WERI-Rb-1 (cell line): ENCODE data around the gene LTBP1.

Experiments used
- DNase-seq: peaks from one replicate; pipeline ENCODE4 v3.0.0-alpha.2; 2020
- H3K27ac ChIP-seq: fragments of 250-450 bp; sonication (Bioruptor Pico); 2 replicates; pipeline ENCODE4 v1.5.1; 2020; ENCODE audit warnings: mild to moderate bottlenecking, moderate library complexity
- H3K27me3 ChIP-seq: fragments of 250-450 bp; sonication (Bioruptor Pico); 2 replicates; pipeline ENCODE4 v1.5.1; 2021; ENCODE audit warnings: mild to moderate bottlenecking, low read depth, moderate library complexity; ENCODE audit not compliant: insufficient read depth, severe bottlenecking
- H3K36me3 ChIP-seq: fragments of 250-450 bp; sonication (Bioruptor Pico); 2 replicates; pipeline ENCODE4 v1.5.1; 2020; ENCODE audit warnings: mild to moderate bottlenecking, moderate library complexity
- H3K4me3 ChIP-seq: 2 replicates; pipeline ENCODE4 v1.5.1; 2011; ENCODE audit warnings: low read depth, mild to moderate bottlenecking, control low read depth, low read length
- H3K9me3 ChIP-seq: fragments of 250-450 bp; sonication (Bioruptor Pico); 2 replicates; pipeline ENCODE4 v1.5.1; 2021; ENCODE audit warnings: mild to moderate bottlenecking, moderate library complexity; ENCODE audit not compliant: severe bottlenecking
- CTCF ChIP-seq: IDR thresholded peaks from 2 replicates; pipeline ENCODE4 v1.5.1; 2011; ENCODE audit warnings: low read depth, mild to moderate bottlenecking, control low read depth, inconsistent platforms, low read length

LTBP1 gene

GRCh38 chr2:33188799-33189198 lies 242.0 kb downstream of the LTBP1 start:
- TF ChIP-seq CTCF, result no peak
- Histone ChIP-seq H3K9me3 (no peaks in the 10 kb centered on the region), H3K36me3 (no peaks in the 10 kb centered on the region), H3K4me3 (no peak overlapping the region), H3K27ac (no peak overlapping the region), H3K27me3 (no peaks in the 10 kb centered on the region)
- no peak for DNase-seq

DNA sequence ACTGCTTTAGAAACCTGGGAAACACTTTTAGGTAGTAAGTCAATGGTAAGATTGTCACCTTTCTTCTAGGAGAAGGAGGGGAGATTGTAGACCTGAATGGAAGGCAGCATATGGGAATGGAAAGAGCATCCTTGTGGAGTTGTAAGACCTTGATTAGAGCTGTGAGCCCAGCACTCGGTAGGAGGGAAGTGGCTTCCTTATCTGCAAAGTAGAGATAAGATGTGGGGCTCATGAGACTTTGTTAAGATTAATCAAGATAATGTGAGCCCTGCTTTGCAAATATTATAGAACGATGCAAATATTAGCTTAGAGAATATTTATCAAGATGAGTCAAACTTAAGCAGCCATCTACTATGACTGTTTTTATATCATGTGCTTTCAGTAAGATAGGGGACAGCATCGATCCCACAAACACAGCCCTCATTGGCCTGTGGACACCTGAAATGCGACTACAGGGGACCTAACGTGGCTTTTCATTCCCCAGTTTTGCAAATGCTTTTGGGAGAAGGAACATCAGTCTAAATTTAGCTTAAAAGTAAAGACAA lies 243.7 kb downstream of the LTBP1 start:
- no peaks in the 10 kb centered on the region for H3K9me3 ChIP-seq

GRCh38 chr2:33195891-33196290 lies 249.1 kb downstream of the LTBP1 start:
- no peak for DNase-seq
- Histone ChIP-seq H3K4me3 (no peak overlapping the region), H3K36me3 (no peaks in the 10 kb centered on the region), H3K27me3 (no peaks in the 10 kb centered on the region), H3K9me3 (no peaks in the 10 kb centered on the region), H3K27ac (no peak overlapping the region)
- TF ChIP-seq CTCF, result no peak

More for the DNA sequence above, 243.7 kb downstream of the LTBP1 start:
- H3K36me3 ChIP-seq, result no peaks in the 10 kb centered on the region
- no peak overlapping the region for H3K4me3 ChIP-seq
- H3K27me3 ChIP-seq, result no peaks in the 10 kb centered on the region
- DNase-seq, result no peak
- TF ChIP-seq CTCF, result no peak
- no peak overlapping the region for H3K27ac ChIP-seq

DNA sequence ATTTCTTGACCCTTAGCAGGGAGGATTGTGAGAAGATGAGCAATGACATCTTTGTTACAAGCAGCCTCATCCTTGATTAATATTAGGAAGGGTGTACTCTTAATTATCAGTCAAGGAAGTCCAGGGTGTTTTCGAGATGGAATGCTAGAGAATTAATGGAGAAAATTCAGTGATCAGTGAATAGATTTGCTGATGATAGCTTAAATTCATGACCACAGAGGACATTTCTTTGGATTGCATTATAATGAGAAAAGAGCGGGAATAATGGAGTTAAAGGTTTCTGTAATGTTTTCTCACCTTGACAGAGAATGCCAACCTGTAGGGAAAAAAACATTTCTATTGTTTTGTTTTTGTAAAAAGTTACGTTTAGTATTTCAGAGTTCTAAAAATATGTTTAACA lies 249.9 kb downstream of the LTBP1 start:
- Histone ChIP-seq H3K27ac (no peak overlapping the region), H3K36me3 (no peaks in the 10 kb centered on the region), H3K27me3 (no peaks in the 10 kb centered on the region), H3K9me3 (no peaks in the 10 kb centered on the region), H3K4me3 (no peak overlapping the region)
- DNase-seq, result no peak
- TF ChIP-seq CTCF, result no peak

DNA sequence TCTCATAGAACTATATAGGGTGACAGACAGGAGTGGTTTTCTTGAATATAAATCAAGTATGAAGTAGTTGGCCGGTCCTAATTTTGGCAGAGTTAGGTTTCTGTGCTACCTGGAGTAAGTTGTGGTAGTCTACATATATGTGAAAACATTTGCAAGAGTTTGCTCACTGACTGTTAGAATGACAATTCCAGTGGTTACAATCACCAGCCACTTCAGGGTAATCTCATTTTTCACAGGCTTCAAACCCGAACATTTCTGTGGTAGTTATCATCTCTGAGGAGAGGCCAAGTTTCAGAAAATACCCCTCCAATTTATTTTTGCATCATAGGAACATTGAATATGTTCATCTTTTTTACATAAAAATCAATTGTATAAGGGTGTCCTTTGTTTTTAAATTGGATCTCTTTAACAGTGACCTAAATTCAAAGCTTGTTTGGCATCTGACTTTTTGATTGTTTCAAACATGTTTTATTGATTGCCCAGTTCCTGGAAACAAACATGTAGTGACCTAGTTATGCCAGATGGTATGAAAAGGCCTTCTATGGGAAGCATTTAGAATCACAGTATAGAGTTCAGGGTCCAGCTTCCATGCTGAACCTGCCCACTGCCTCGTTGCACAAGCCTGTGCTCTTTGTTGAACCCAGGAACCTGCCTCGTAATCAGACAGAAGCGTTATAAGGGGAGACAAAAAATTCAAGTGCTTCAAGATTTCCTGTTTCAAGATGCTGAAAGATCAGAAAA lies 250.6 kb downstream of the LTBP1 start:
- no peaks in the 10 kb centered on the region for H3K36me3 ChIP-seq
- no peak for TF ChIP-seq CTCF
- DNase-seq, result no peak
- no peak overlapping the region for H3K4me3 ChIP-seq
- H3K27ac ChIP-seq, result no peak overlapping the region
- no peaks in the 10 kb centered on the region for H3K9me3 ChIP-seq
- H3K27me3 ChIP-seq, result no peaks in the 10 kb centered on the region
